Karpas-422 (cell line): ENCODE data around the gene MEGF6. TPM values are rescaled to one million over a fixed set of nuclear protein-coding genes. Genes with fewer than 3 reads are reported as not detected.

ENCODE experiments used
- DNase-seq: peaks from one replicate; pipeline ENCODE4 v3.0.0-alpha.2; 2015
- H2AFZ ChIP-seq: fragments of 200-600 bp; sonication (generic); 2 replicates; pipeline ENCODE4 v1.6.1; 2014; ENCODE audit warnings: antibody characterized with exemption, low read length, mixed read lengths
- H3K27ac ChIP-seq: fragments of 200-600 bp; sonication (generic); 2 replicates; pipeline ENCODE4 v1.5.1; 2014; ENCODE audit warnings: mild to moderate bottlenecking, low read length, moderate library complexity
- H3K27me3 ChIP-seq: fragments of 200-600 bp; sonication (generic); 2 replicates; pipeline ENCODE4 v1.6.1; 2014; ENCODE audit warnings: low read length, mixed read lengths
- H3K36me3 ChIP-seq: fragments of 200-600 bp; sonication (generic); 2 replicates; pipeline ENCODE4 v1.6.1; 2014; ENCODE audit warnings: low read length, mixed read lengths; ENCODE audit not compliant: insufficient read depth
- H3K4me1 ChIP-seq: fragments of 200-600 bp; sonication (generic); 2 replicates; pipeline ENCODE4 v1.6.1; 2014; ENCODE audit warnings: mild to moderate bottlenecking, low read length, mixed read lengths
- H3K4me2 ChIP-seq: fragments of 200-600 bp; sonication (generic); 2 replicates; pipeline ENCODE4 v1.6.1; 2014; ENCODE audit warnings: low read length, low read depth, mild to moderate bottlenecking; ENCODE audit not compliant: poor library complexity, severe bottlenecking
- H3K4me3 ChIP-seq: fragments of 200-600 bp; sonication (generic); 2 replicates; pipeline ENCODE4 v1.5.1; 2014; ENCODE audit warnings: mild to moderate bottlenecking, antibody characterized with exemption, low read length, mixed read lengths
- H3K79me2 ChIP-seq: fragments of 200-600 bp; sonication (generic); 2 replicates; pipeline ENCODE4 v1.6.1; 2014; ENCODE audit warnings: mild to moderate bottlenecking, low read length, mixed read lengths
- H3K9ac ChIP-seq: fragments of 200-600 bp; sonication (generic); 2 replicates; pipeline ENCODE4 v1.6.0; 2014; ENCODE audit warnings: low read length
- H3K9me2 ChIP-seq: fragments of 200-600 bp; sonication (generic), shearing (Covaris generic); replicated peaks from 2 replicates; pipeline ENCODE4 v1.6.0; 2014; ENCODE audit warnings: mild to moderate bottlenecking, low read length, moderate library complexity; ENCODE audit not compliant: insufficient read depth
- H3K9me3 ChIP-seq: fragments of 300-700, 200-600 bp; sonication (generic); 2 replicates; pipeline ENCODE4 v1.6.1; 2014; ENCODE audit warnings: low read length, mixed read lengths
- H4K20me1 ChIP-seq: fragments of 200-600 bp; sonication (generic); 2 replicates; pipeline ENCODE4 v1.6.1; 2014; ENCODE audit warnings: mild to moderate bottlenecking, antibody characterized with exemption, low read length, low read depth; ENCODE audit not compliant: insufficient read depth
- total RNA-seq: library from RNA; depleted of rRNA; stranded (reverse); fragments of >200 nt; shearing (Covaris generic); gene quantifications from 2 replicates; pipeline ENCODE4 v1.2.3, GENCODE V29; 2014; ENCODE audit warnings: low replicate concordance

The MEGF6 gene
- total RNA-seq, 1 experiment from 2014 or later: not detected

DNA sequence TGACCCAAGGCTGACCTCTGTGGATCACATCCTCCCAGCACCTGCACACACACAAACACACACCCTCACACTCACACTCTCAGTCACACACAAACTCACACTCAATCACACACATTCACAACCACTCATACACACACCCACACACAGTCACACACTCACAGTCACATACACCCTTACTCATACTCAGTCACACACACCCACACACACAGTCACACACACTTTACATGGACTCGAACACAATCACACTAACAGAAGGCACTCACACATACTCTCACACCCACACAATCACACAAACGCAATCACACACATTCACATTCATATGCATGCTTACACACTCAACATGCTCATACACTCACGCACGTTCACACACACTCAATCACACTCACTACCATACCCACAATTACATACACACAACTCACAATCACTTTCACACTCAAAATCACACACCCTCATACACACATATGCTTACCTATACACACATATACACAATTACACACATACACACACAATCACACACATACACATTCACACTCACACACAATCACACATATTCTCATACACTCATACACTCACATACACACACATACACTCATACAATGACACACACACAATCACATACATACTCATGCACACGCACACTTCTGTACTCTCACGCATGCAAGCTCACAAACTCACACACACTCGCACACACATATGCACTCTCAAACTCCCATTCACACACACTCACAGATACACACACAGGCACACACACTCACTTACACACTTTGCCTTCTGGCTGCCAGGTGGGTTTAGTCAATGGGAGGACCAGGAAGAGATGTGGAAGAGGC, 6.1 kb downstream of the MEGF6 start:
- no peak overlapping the region for H3K4me3 ChIP-seq
- H3K36me3 ChIP-seq: no peaks in the 10 kb centered on the region
- H3K4me2 ChIP-seq: no peak overlapping the region
- DNase-seq: no peak
- no peaks in the 10 kb centered on the region for H4K20me1 ChIP-seq
- no peak overlapping the region for H2AFZ ChIP-seq
- H3K9me2 ChIP-seq: no peaks in the 10 kb centered on the region
- no peak overlapping the region for H3K27ac ChIP-seq
- H3K79me2 ChIP-seq: no peaks in the 10 kb centered on the region
- H3K9ac ChIP-seq: no peak overlapping the region
- H3K9me3 ChIP-seq: peaks cover 2% of the 10 kb centered on the region; the same call in 1 of the 2 replicates
- H3K4me1 ChIP-seq: no peaks in the 10 kb centered on the region
- no peaks in the 10 kb centered on the region for H3K27me3 ChIP-seq

GRCh38 chr1:3604468-3604974, 6.8 kb downstream of the MEGF6 start:
- no peak overlapping the region for H3K9ac ChIP-seq
- no peaks in the 10 kb centered on the region for H3K79me2 ChIP-seq
- DNase-seq: no peak
- H2AFZ ChIP-seq: no peak overlapping the region
- no peak overlapping the region for H3K27ac ChIP-seq
- no peaks in the 10 kb centered on the region for H3K36me3 ChIP-seq
- H3K9me2 ChIP-seq: no peaks in the 10 kb centered on the region
- no peaks in the 10 kb centered on the region for H3K27me3 ChIP-seq
- H3K4me1 ChIP-seq: no peaks in the 10 kb centered on the region
- H3K4me2 ChIP-seq: no peak overlapping the region
- H3K4me3 ChIP-seq: no peak overlapping the region
- H4K20me1 ChIP-seq: no peaks in the 10 kb centered on the region
- peaks cover 2% of the 10 kb centered on the region; the same call in 1 of the 2 replicates for H3K9me3 ChIP-seq

DNA sequence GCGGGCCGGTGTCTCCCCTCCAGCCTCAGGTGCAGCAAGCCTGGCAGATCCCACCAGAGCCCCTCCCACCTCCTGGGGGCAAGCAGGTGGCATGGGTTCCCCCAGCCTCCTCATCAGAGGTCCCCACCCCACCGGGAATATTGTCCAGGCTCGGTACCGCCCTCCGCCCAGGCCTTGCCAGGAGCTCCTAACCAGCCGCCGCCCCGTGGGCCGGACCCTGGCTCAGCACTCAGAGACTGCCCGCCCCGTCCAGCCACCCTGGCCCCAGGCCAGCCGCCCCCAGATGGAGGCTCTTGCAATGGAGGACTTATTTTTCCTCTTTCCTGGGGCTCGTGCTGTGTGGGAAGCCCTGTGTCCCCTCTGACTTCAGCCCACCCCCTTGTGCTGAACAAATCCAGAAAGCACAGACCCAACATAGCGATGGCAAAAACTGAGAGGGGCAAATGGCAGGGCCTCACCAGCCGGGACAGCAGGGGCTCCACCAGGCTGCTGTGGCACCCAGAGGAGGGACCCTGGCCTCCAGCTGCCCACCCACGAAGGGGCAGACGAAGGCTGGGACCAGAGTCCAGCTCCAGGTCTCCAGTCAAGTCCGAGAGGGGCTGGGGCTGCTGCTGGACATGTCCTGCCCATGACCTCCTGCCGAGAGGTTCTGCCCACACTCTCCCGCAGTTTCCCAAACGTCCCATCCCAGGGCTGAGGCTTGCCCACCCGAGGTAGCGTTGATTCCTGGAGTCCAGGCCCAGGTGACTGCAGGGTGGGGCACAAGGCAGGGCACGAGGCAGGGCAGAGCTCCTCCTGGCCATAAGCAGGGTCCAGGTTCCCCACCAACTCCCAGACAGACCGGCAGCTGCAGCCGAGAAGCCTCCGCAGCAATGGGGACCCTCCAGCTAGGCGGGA, 7.5 kb downstream of the MEGF6 start:
- H3K4me2 ChIP-seq: no peak overlapping the region
- H3K4me1 ChIP-seq: no peaks in the 10 kb centered on the region
- H4K20me1 ChIP-seq: no peaks in the 10 kb centered on the region
- no peak overlapping the region for H3K4me3 ChIP-seq
- H3K36me3 ChIP-seq: no peaks in the 10 kb centered on the region
- no peak overlapping the region for H2AFZ ChIP-seq
- no peaks in the 10 kb centered on the region for H3K79me2 ChIP-seq
- H3K27ac ChIP-seq: no peak overlapping the region
- H3K9me3 ChIP-seq: peaks cover 2% of the 10 kb centered on the region; the same call in 1 of the 2 replicates
- H3K9me2 ChIP-seq: no peaks in the 10 kb centered on the region
- H3K9ac ChIP-seq: no peak overlapping the region
- no peaks in the 10 kb centered on the region for H3K27me3 ChIP-seq
- DNase-seq: no peak

GRCh38 chr1:3603156-3603555, 8.2 kb downstream of the MEGF6 start:
- Histone ChIP-seq H3K9me2 (no peaks in the 10 kb centered on the region), H3K9me3 (peaks cover 2% of the 10 kb centered on the region; the same call in 1 of the 2 replicates), H2AFZ (no peak overlapping the region), H3K4me2 (no peak overlapping the region), H3K79me2 (no peaks in the 10 kb centered on the region), H3K27ac (no peak overlapping the region), H3K4me3 (no peak overlapping the region), H3K36me3 (no peaks in the 10 kb centered on the region), H3K4me1 (peaks cover 3% of the 10 kb centered on the region; the same call in 1 of the 2 replicates), H3K27me3 (no peaks in the 10 kb centered on the region), H3K9ac (no peak overlapping the region), H4K20me1 (no peaks in the 10 kb centered on the region)
- no peak for DNase-seq

- H3K79me2 ChIP-seq: no peaks in the 10 kb centered on the region
- H3K36me3 ChIP-seq: no peaks in the 10 kb centered on the region
- H3K27me3 ChIP-seq: no peaks in the 10 kb centered on the region
- H4K20me1 ChIP-seq: no peaks in the 10 kb centered on the region
- no peak overlapping the region for H3K4me3 ChIP-seq
- H3K9ac ChIP-seq: no peak overlapping the region
- no peak overlapping the region for H3K4me2 ChIP-seq
- peaks cover 2% of the 10 kb centered on the region; the same call in 1 of the 2 replicates for H3K9me3 ChIP-seq
- H3K4me1 ChIP-seq: peaks cover 11% of the 10 kb centered on the region
- H3K27ac ChIP-seq: no peak overlapping the region
- no peaks in the 10 kb centered on the region for H3K9me2 ChIP-seq
- no peak overlapping the region for H2AFZ ChIP-seq
- DNase-seq: no peak
These were observed 8.9 kb downstream of the MEGF6 start for GRCh38 chr1:3602375-3602774.

GRCh38 chr1:3601743-3602142, 9.6 kb downstream of the MEGF6 start:
- Histone ChIP-seq H3K9me3 (peaks cover 2% of the 10 kb centered on the region; the same call in 1 of the 2 replicates), H3K4me3 (no peak overlapping the region), H3K4me2 (no peak overlapping the region), H3K9me2 (no peaks in the 10 kb centered on the region), H3K27ac (no peak overlapping the region), H3K27me3 (no peaks in the 10 kb centered on the region), H2AFZ (no peak overlapping the region), H4K20me1 (no peaks in the 10 kb centered on the region), H3K36me3 (no peaks in the 10 kb centered on the region), H3K4me1 (peaks cover 12% of the 10 kb centered on the region), H3K79me2 (no peaks in the 10 kb centered on the region), H3K9ac (no peak overlapping the region)
- no peak for DNase-seq

DNA sequence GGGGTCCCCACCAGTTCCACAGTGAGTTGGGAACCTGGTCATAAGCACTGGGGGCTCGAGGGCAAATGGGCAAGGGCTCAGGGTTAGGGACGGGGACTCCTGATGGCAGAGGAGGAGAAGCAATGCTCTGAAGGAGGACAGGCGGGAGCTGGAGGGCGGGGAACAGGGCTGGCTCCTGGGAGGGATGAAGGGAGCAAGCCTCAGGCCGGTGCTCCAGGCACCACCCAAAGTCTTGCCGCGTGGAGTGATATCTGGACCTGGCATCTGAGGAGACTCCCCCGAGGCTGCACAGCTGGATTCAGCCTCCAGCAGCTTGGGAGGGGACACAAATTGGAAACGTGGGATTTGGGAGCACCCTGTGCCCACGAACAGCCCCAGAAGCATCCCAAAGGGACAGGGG, 11.0 kb downstream of the MEGF6 start:
- H3K79me2 ChIP-seq: no peaks in the 10 kb centered on the region
- H3K27ac ChIP-seq: no peak overlapping the region
- H3K27me3 ChIP-seq: no peaks in the 10 kb centered on the region
- peaks cover 12% of the 10 kb centered on the region for H3K4me1 ChIP-seq
- H3K9me2 ChIP-seq: no peaks in the 10 kb centered on the region
- H4K20me1 ChIP-seq: no peaks in the 10 kb centered on the region
- H3K9me3 ChIP-seq: peaks cover 2% of the 10 kb centered on the region; the same call in 1 of the 2 replicates
- H3K4me3 ChIP-seq: no peak overlapping the region
- no peak overlapping the region for H2AFZ ChIP-seq
- no peak overlapping the region for H3K4me2 ChIP-seq
- H3K9ac ChIP-seq: no peak overlapping the region
- no peak for DNase-seq
- H3K36me3 ChIP-seq: no peaks in the 10 kb centered on the region

DNA sequence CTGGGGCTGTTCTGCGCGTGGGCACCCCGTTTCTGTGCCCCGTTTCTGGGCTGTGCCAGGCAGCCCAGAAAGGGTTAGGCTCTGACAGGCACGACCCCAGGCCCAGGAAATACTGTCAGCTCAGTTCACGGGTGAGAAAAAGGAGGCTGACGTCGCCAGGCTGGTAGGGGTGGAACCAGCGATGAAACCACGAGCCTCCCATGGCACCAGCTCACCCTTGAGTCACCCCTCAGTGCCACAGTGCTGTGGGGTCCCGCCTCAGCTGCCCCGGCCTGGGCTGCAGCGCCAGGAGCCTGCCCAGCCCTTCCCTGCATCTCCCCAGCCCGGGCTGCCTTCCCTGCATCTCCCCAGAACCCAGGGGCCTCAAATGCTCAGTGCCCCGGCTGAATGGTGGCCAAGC, 11.5 kb downstream of the MEGF6 start:
- peaks cover 12% of the 10 kb centered on the region for H3K4me1 ChIP-seq
- H3K36me3 ChIP-seq: no peaks in the 10 kb centered on the region
- no peaks in the 10 kb centered on the region for H3K27me3 ChIP-seq
- H3K9me2 ChIP-seq: no peaks in the 10 kb centered on the region
- H3K4me3 ChIP-seq: no peak overlapping the region
- H3K9me3 ChIP-seq: peaks cover 2% of the 10 kb centered on the region; the same call in 1 of the 2 replicates
- H3K9ac ChIP-seq: no peak overlapping the region
- no peaks in the 10 kb centered on the region for H4K20me1 ChIP-seq
- no peak overlapping the region for H3K4me2 ChIP-seq
- no peak overlapping the region for H3K27ac ChIP-seq
- H2AFZ ChIP-seq: no peak overlapping the region
- H3K79me2 ChIP-seq: no peaks in the 10 kb centered on the region
- DNase-seq: no peak
